Stimulated activated CD4-positive, alpha-beta T cell treated with anti-CD3 and anti-CD28 coated beads, TNF-alpha, amount 100 ng/mL, for 4 hours (primary cell): ENCODE measurements around the gene CC2D1A.

ENCODE experiments used
- DNase-seq, 3 experiments: peaks; one replicate each; pipeline ENCODE4 v3.0.0-alpha.2; 2020; ENCODE audit warnings: low read depth in 3 of 3

The CC2D1A gene

DNA sequence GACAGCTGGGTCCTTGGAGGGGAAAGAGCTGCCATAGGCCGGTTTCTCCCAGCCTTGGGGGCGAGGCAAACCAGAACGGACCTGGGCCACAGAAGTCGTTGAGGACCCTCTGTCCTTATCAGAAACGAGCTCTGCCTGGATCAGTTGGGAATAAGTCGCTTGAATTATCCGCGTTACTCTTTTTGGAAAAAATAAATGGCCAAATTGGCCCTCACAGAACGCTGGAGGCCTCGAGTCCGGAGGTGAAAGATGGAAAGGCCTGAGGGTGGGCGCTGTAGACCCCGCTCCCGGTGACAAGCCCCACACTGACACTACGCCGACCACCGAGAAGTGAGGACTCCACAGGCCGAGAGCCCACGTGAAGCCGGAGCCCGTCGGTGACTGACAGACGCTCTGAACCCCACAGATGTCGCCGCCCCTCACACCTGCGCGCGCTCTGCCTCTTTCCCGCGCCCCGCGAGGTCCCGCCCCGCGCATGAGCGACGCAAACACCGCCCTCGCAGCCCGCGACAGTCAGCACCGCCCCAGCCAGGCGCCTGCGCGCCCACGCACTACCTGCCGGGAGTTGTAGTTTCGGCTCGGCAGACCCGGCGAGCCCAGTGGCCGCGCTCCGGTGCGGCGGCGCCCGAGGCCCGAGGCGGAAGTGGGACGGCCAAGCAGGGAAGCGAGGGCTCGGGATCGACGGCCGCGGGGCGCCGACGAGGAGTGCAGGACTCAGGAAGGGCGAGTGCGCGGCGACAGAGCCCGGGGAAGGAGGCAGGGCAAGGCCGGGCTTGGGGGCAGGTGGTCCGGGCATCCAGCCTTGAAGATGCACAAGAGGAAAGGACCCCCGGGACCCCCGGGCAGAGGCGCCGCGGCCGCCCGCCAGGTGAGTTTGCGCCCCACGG is at the start of gene CC2D1A, which contains the start of gene BRME1:
CC2D1A (plus strand) TSS at position 568 of the 887 bp plus-strand sequence; CDS start at position 809, 241 bp downstream.
BRME1 (minus strand) TSS at position 484 of the 887 bp plus-strand sequence. CDS start 1,225 bp downstream, outside the sequence.
- peak; percentile 90 to 93 (median 91) for DNase-seq

DNA sequence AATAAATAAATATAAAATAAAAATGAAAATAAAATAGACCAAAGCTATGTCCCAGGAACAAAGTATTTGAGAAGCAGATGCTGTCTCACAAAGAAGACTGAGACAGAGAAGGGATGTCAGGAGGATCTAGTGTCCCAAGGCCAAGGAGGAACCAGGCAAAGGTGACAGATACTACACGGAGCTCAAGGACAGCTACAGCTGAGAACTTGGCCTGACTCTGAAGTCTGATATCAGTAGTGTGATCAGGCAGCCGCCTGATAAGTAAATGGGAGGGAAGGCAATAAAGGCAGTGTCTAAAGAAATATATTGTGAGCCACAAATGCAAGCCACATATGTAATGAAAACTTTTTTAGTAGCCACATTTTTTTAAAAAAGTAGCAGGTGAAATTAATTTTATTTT is 49.5 kb upstream of the CC2D1A start:
- no peak for DNase-seq

DNA sequence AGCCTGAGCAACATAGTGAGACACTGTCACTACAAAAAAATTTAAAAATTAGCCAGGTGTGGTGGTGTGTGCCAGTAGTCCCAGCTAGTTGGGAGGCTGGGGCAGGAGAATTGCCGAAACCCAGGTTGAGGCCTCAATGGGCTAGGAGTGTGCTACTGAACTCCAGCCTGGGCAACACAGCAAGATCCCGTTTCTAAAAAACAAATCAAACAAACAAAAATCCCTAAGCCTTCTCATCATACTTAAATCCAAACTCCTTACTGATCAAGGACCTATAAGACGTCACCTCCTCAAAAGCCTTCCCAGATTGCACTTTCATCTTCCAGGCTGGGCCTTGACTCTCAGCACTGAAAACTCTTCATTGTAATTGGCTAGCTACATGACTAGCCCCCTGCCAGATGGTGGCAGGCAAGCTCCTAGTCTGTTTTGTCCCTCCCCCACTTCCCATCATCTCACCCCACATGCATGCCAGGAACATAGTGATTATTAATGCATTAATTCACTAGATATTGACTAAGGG is 46.6 kb upstream of the CC2D1A start:
- DNase-seq, result no peak

DNA sequence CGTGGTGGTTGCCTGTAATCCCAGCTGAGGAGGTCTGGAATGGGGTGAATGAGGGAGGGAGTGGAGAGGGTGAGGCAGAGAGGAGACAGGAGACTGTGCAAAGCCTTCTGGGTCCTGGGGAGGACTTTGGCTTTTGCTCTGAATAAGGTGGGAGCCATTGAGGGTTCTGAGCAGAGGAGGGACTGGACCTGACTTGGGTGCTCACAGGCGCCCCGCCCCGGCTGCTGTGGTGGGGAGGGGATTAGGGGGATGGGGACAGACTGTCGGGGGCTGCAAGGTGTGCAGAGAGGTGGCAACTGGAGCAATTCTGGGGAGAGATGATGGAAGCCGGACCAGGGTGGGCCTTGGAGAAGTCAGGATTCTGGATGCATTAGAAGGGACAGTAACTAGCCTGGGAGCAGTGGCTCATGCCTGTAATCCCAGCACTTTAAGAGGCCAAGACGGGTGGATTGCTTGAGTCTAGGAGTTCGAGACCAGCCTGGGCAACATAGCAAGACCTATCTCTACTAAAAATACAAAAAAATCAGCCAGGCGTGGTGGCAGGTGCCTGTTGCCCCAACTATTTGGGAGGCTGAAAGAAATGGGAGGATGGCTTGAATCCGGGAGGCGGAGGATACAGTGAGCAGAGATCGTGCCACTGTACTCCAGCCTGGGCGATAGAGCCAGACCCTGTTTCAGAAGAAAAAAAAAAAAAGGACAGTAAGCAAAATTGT is 45.2 kb upstream of the CC2D1A start:
- no peak for DNase-seq

DNA sequence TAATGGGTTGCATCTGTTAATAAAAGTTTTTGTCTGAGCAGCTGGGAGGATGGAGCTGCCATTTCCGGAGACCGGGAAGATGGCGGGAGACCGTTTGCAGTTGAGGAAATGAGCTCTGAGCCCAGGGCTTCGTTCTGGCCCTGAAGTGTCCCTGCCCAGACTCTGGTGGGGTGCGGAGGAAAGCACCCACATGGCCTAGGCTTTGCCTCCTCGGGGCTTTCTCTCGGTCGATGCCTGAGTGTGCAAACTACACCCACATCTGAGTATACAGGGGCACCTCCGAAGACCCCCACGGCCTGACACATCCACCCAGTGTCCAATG is 44.6 kb upstream of the CC2D1A start:
- DNase-seq, result no peak

DNA sequence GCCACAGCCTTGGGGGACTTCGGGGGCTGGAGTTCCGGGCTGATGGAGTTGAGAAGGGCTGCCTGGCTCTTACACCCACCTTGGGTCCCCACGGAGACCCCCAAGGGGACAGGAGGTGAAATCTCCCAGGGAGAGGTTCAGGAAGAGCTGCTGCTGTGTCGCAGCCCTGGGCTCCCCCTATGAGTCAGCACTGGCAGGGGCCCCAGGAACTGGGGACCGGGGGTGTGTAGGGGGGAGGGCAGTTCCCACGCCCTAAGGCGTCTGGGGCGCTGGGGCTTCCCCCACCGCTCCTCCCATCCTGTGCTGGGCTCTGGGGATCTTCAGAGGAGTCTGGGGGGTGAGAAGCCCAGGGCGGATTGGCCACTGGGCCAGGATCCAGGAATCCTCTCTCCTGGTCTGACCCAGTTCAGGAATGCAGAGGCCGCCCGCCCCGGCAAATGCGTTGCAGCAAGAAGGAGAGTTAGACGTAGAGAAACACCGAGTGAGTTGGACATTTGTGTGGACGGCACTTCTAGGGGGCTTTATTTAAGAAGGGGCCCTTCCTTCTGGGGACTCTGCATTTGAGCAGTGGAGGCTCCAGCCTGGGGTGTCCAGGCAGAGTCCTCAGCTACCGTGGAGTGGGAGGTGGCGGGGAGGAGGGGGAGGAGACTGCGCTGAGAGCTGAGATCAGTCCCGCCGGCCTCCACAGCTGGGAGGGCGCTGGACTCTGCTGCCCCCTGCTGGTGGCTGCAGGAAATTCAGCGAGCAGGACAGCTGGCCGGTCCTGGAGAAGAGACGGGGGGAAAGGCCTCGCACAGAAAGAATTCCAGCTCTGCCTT is 44.1 kb upstream of the CC2D1A start:
- peak; percentile 79 to 82 (median 81) for DNase-seq

DNA sequence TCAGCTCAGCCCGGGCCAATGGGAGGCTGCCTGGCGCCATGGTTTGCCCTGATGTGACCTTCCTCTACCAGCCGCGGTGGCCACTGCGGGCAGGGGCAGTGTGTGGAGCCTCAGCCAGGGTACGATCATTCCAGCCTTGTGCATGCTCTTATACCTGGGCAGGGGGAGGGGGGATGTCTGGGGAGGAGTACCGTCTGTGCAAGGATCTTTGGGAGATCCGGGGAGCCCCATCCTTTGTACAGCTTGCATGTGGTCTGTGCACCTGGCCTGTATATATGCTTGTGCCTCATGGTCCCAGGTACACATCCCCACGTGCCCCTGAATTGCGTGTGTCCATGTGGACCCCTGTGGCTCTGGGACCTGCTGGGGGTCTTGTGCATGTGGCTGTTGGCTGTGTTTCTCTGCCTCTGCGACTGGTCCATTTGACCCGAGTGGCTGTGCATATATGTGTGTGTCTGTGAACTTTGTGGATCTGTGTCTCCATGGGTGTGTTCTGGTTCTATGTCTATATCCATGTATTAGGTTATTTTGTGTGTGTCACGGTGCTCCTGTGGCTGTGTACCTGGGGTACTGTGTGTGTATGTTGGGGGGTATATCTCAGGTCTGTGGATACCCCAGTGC is 41.8 kb upstream of the CC2D1A start:
- DNase-seq, result no peak

DNA sequence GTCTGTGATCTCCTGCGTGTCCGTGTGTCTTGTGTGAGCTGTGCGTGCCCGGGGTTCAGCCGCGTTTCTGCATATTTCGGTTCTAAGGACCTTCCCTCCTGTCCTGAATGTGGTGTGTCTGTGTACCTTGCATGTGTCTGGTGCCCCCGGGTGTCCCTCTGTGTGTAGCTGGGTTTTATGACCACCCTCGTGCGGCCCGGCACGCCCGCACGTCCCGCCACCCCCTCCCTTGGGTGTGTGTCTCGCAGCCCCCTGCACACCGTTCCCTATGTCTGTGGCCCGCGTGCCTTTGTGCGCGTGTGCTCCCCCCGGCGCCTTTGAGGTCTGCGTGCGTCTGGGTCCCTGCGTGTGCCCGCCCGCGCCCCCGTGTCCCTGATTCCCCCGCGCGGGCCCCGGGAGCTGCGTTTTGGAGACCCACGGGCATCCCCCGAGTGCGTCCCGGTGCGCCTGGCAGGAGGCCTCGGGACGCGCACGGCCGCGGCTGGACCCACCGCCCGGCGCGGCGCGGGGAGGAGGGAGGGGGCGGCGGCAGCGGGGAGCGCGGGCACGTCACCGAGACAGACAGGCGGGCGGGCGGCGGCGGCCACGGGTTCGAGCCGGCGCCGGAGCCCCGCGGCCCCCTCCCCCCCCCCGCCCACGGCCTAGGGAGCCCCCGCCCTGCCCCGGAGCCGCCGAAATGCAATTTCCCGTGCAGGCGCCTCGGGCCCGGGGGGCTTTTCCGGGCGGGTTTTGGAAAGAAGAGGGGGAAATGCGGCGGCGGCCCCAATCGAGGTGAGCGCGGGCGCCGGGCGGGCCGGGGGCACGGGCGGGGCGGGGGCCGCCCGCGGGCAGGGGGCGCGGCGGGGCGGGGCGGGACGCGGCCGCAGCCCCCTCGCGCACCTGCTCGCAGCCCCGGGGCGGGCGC is 41.1 kb upstream of the CC2D1A start:
- DNase-seq, result no peak

DNA sequence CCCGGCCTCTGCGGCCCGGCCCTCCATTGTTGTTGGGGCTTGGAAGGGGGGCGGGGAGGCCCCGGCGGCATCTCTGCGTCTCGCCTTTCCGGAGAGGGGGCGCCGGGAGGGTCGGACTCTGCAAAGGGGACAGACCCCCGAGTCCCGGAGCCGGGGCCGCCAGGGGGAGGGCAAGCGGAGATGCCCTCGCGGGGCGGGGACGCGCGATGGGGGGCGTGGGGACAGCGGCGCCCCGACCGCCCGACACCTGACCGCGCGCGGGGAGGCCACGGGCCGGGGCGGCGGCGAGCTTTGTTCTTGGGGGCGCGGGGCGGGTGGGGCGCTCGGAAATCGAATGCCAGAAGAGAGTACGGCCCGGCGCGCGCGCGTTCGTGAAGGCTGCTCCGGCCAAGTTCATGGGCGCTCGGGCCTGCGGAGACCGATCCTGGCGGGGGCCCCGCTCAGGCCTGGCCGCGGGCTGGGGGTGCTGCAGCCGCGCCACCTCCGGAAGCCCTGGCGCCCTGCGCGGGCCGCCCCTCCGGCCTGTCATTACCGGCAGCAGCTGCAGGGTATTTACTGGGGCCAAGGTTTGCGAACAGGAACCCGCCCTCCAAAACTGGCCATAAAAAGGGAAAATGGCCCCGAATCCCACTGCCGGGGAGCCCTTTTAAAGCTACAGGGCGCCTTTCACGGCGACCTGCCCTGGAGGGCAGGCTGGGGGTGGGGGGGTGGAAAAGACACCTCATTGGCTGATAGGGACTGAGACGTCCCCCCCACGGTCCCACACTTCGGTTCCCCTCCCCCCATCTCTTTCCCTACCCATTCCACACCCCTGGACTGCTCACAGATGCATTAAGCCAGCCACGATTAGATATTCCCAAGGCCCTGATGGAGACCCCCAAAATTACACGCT is 40.2 kb upstream of the CC2D1A start:
- no peak for DNase-seq

DNA sequence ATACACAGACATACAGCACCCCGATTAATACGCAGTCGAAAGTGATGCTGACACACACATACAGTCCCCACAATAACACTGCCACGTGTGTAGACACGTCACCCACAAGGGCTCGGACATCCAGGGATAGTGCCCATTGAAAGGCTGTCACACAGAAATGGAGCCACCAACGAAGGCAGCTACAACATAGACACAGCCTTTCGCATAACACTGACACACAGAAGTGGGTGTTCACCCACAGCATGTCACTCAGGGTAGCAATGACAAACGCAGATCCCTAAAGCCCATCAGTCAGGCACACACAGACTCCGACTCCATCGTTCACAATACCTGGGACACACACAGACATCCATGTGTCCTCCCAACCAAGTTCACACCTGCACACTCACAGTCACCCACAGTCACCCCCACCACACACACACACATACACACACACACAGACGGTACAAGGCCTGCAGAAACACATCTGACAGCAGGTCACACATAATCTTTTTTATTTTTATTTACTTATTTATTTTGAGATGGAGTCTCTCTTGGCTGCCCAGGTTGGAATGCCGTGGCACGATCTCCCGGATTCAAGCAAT is 39.4 kb upstream of the CC2D1A start:
- no peak for DNase-seq

DNA sequence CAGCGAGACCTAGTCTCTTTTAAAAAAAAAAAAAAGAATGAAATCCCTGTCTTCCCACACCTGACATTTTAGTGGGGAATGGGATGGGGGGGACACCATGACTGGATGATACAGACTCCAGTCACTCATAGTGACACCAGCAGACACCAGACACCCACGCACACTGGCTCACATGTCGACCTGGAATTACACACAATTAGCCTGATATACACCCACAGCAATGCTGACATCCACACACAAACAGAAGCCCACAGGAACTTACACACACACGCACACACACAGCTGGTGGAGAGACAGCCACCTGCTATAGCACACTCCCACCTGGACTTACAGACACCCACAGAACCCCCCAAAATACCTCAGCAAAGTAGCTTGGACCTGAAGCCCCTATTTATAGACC is 37.3 kb upstream of the CC2D1A start:
- DNase-seq, result no peak

DNA sequence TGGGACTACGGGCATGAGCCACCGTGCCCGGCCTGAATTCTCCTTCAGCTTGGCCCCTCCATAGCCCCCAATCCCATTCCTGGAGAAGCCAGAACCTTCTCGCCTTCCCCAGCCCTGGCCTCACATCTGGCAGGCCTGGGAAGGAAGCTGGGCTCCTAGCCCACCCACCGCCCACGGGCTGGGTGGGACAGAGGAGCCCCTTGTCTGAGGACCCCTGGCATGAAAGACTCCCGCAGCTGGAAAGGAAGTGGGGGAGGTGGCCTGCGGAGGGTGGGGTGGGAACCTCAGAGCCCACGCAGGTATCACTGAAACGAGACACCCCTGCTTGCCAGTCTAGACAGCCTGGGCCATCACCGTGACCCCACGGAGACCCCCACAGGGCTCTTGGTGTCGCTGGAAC is 36.7 kb upstream of the CC2D1A start:
- DNase-seq, result no peak

DNA sequence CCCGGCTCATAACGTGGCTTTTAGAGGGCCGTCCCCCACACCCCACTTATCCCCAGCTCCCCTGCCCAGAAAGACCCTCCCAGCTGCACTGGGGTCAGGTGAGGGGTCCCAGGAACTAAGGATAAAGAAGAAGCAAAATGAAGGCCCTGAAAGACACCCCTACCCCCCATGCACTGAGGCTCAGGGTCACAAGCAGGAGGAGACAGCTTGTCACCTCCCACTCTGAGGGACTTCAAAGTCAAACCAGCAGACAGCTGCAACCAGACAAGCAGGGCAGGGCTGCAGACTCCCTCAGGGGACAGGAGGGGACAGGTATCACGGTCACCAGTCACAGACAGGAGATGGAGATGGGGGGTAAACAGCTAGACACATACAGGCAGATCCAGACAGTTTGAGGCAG is 35.1 kb upstream of the CC2D1A start:
- no peak for DNase-seq

DNA sequence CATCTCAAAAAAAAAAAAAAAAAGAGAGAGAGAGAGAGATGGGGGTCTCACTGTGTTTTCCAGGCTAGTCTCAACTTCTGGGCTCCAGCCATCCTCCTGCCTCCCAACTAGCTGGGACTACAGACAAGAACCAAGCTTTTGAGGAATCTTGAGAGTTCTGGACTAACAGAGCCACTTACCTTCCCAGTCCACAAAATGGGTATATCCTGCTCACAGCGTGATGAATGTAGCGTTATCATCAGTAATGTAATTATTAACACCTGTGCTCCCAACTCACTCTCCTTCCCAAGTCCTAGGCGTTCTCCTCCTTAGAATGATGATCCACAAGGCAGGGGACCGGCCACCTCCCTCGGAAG is 33.7 kb upstream of the CC2D1A start:
- no peak for DNase-seq

DNA sequence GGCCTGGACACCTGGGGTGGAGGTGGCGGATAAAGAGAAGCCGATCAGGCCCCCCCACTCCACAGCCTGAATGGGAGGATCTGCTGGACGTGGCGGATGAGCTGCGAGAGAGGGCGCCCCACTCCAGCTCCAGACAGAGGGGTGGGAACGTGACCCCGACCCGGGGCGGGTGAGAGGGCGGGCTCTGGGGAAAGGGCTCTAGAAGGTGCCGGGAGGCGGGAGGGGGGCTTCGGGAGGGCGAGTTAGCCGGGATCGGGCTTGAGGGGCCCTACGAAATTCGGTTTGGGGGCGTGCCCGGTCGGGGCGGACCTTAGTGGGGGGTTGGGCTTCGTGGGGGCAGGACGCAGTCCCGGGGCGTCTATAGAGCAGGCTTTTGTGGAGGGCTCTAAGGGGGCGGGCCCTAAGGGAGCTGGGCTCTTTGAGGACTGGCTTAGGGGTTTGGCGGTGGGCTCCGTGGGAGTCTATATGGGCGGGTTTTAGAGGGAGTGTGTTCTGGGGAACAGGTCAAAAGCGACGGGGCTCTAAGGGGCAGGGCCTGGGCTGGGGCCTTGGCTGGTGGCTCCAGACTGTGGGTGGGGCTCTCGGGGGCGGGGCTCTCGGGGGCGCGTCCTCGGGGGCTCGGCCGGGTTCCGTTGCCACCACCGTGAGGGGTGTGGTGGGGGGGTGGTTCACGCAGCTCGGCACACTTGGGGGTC is 33.2 kb upstream of the CC2D1A start:
- no peak for DNase-seq

DNA sequence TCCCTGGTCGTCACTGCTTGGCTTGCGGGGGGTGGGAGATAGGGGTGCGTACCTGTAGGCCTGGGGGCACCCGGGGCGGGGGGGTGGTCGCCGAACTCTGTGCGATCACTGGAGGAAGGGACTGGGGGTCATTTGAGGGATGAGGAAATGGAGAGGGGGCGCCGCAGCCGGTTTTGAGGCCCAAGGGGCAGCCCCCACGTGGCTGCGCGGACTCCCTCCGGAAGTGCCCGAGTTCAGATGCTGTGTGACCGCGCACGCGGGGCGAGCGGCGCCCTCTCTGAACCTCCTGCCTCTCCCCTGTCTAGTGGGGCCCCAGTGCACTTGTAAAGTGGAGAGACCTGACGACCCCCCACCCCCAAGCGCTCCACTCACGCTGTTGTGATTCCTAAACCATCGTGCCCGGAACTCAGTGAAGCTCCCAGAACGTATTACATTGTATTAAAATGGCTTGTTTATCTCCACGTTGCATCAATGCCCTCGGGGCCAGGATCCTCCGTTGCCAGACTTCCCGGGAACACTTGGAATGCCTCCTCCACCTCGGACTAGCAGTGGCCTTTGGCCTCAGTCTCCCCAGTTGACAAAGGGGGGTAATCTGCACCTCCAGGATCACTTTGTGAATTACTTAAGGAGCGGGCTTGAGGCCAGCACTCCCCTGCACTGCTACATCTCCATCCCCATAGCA is 32.0 kb upstream of the CC2D1A start:
- DNase-seq, result no peak

DNA sequence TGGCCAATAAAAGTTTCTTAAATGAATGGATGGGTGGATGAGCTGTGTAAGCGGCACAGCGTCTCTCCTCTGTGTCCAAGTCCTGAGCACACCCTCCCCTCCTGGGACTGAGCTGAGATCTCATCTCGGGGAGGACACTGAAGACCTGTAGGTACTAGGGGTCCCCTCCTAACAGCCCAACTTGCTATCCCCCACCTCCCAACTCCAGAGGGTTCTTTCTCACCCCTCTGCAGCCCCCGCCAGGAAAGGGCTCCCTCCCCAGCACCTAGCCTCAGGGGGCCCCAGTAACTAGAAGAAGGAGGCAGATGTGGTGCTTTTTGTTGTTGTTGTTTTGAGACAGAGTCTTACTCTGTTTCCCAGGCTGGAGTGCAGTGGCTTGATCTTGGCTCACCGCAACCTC is 30.2 kb upstream of the CC2D1A start:
- DNase-seq, result no peak

DNA sequence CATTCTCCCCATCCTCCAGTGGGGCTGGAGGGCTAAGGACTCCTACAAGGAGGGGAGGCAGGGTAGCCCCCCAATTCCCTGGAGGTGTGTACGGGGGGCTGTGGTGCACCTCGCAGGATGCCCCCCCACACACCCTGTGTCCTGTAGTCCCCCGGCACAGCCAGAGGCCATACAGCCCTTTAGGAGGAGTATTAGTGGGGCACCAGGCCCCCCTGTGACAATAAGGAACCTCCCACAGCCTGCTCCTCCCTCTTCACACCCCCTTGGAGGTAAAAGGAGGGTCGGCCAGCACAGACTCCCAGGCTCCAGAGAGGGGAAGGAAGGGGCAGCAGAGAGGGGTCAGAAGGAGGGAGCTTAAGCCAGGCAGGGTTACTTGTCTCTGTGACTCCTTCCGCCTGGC is 29.2 kb upstream of the CC2D1A start, which contains the start of gene NANOS3:
NANOS3 (plus strand) TSS at position 301 of the 400 bp plus-strand sequence. CDS start 115 bp downstream, outside the sequence.
- no peak for DNase-seq
